ENCODE results near the gene SLC23A2.

Gene SLC23A2

DNA sequence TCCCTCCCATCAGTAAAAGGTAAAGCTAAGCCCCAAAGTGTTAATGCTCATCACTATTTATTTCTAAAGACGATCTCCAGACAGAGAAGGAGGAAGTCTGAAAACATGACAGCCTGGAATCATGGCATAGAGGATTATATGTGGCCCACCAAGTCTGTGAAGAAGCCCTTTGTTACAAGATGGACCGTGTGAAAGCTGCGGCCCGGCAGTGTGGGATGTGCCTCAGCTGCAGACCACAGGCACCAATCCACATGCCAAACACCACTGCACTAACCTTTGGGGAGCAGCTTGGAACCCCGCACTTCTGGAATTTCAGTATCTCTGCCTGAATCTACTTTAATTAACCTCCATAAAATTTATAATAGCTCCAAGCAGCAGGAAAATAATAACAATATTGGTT lies 90.4 kb downstream of the SLC23A2 start:
- no peaks in the 10 kb centered on the region for H3K9me2 ChIP-seq (replicated peaks; ENCODE audit: control insufficient read depth, low read length)
- peaks cover 23% of the 10 kb centered on the region for H3K79me2 ChIP-seq (ENCODE audit: control insufficient read depth, low read length)
- no peaks in the 10 kb centered on the region for H3K4me1 ChIP-seq (ENCODE audit: control insufficient read depth, low read length)
- H3K36me3 ChIP-seq (ENCODE audit: control insufficient read depth, low read length), result peaks cover 30% of the 10 kb centered on the region
- no peaks in the 10 kb centered on the region for H3K27me3 ChIP-seq (ENCODE audit: control insufficient read depth, low read length)
- no peaks in the 10 kb centered on the region for H3K9me3 ChIP-seq (ENCODE audit: control insufficient read depth, insufficient read depth, low read length)
- no peak for TF ChIP-seq EZH2phosphoT487 (IDR thresholded peaks at IDR 0.05; ENCODE audit: borderline replicate concordance, low read length)
- TF ChIP-seq, protein P1, sequence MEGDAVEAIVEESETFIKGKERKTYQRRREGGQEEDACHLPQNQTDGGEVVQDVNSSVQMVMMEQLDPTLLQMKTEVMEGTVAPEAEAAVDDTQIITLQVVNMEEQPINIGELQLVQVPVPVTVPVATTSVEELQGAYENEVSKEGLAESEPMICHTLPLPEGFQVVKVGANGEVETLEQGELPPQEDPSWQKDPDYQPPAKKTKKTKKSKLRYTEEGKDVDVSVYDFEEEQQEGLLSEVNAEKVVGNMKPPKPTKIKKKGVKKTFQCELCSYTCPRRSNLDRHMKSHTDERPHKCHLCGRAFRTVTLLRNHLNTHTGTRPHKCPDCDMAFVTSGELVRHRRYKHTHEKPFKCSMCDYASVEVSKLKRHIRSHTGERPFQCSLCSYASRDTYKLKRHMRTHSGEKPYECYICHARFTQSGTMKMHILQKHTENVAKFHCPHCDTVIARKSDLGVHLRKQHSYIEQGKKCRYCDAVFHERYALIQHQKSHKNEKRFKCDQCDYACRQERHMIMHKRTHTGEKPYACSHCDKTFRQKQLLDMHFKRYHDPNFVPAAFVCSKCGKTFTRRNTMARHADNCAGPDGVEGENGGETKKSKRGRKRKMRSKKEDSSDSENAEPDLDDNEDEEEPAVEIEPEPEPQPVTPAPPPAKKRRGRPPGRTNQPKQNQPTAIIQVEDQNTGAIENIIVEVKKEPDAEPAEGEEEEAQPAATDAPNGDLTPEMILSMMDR (IDR thresholded peaks at IDR 0.05; ENCODE audit: low read depth, low read length, poor library complexity, severe bottlenecking), result no peak
- no peak overlapping the region for H3K4me2 ChIP-seq (ENCODE audit: low read length)
- H3K27ac ChIP-seq (ENCODE audit: low read depth, low read length), result no peak overlapping the region
- no peak overlapping the region for H3K4me3 ChIP-seq (ENCODE audit: low read length)
- peaks cover 2% of the 10 kb centered on the region; the same call in 1 of the 2 replicates for H3F3A ChIP-seq (ENCODE audit: control insufficient read depth, insufficient read depth)
- H4K20me1 ChIP-seq (ENCODE audit: control insufficient read depth, insufficient read depth, low read depth, low read length), result no peaks in the 10 kb centered on the region

- no peaks in the 10 kb centered on the region for H3K27me3 ChIP-seq (ENCODE audit: control insufficient read depth, low read length)
- no peaks in the 10 kb centered on the region for H3K9me2 ChIP-seq (replicated peaks; ENCODE audit: control insufficient read depth, low read length)
- H3F3A ChIP-seq (ENCODE audit: control insufficient read depth, insufficient read depth), result no peaks in the 10 kb centered on the region
- peaks cover 47% of the 10 kb centered on the region for H3K36me3 ChIP-seq (ENCODE audit: control insufficient read depth, low read length)
- no peaks in the 10 kb centered on the region for H3K9me3 ChIP-seq (ENCODE audit: control insufficient read depth, insufficient read depth, low read length)
- peaks cover 26% of the 10 kb centered on the region for H3K79me2 ChIP-seq (ENCODE audit: control insufficient read depth, low read length)
- H3K4me2 ChIP-seq (ENCODE audit: low read length), result no peak overlapping the region
- H4K20me1 ChIP-seq (ENCODE audit: control insufficient read depth, insufficient read depth, low read depth, low read length), result no peaks in the 10 kb centered on the region
- H3K4me3 ChIP-seq (ENCODE audit: low read length), result no peak overlapping the region
- no peak overlapping the region for H3K27ac ChIP-seq (ENCODE audit: low read depth, low read length)
- H3K4me1 ChIP-seq (ENCODE audit: control insufficient read depth, low read length), result no peaks in the 10 kb centered on the region
- TF ChIP-seq EZH2phosphoT487 (IDR thresholded peaks at IDR 0.05; ENCODE audit: borderline replicate concordance, low read length), result no peak
- TF ChIP-seq, protein P1 (IDR thresholded peaks at IDR 0.05; ENCODE audit: low read depth, low read length, poor library complexity, severe bottlenecking), result no peak
These were observed 95.7 kb downstream of the SLC23A2 start for GRCh38 chr20:4905613-4906012.

DNA sequence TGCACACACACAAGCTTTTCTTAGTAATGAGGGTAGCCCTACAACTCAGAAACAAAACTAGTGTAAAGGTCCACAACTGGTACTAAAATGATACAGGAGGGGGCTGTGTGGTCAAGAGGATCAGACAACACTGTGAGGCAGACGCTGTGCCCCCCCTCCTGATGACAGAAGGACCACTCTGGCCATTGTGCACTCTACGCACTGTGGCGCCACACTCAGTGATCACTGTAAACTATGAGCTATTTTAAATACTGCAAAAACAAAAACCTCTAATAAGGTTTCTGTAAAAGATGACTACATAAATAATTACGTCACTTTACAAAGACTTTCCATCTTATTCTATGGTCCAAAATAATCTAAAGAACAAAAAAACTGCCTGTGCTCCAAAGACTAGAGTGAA lies 96.1 kb downstream of the SLC23A2 start:
- Histone ChIP-seq H3K9me2 (replicated peaks; ENCODE audit: control insufficient read depth, low read length) (no peaks in the 10 kb centered on the region), H3K36me3 (ENCODE audit: control insufficient read depth, low read length) (peaks cover 51% of the 10 kb centered on the region), H3K9me3 (ENCODE audit: control insufficient read depth, insufficient read depth, low read length) (no peaks in the 10 kb centered on the region), H3K27me3 (ENCODE audit: control insufficient read depth, low read length) (no peaks in the 10 kb centered on the region), H3F3A (ENCODE audit: control insufficient read depth, insufficient read depth) (no peaks in the 10 kb centered on the region), H3K4me2 (ENCODE audit: low read length) (no peak overlapping the region), H4K20me1 (ENCODE audit: control insufficient read depth, insufficient read depth, low read depth, low read length) (no peaks in the 10 kb centered on the region), H3K27ac (ENCODE audit: low read depth, low read length) (no peak overlapping the region), H3K4me3 (ENCODE audit: low read length) (no peak overlapping the region), H3K4me1 (ENCODE audit: control insufficient read depth, low read length) (no peaks in the 10 kb centered on the region), H3K79me2 (ENCODE audit: control insufficient read depth, low read length) (peaks cover 26% of the 10 kb centered on the region)
- no peak for TF ChIP-seq EZH2phosphoT487 (IDR thresholded peaks at IDR 0.05; ENCODE audit: borderline replicate concordance, low read length)
- TF ChIP-seq, protein P1 (IDR thresholded peaks at IDR 0.05; ENCODE audit: low read depth, low read length, poor library complexity, severe bottlenecking), result no peak
